Forelimb muscle (tissue), 1 donor: ENCODE data around the gene NOTCH1. TPM values are rescaled to one million over a fixed set of nuclear protein-coding genes. Genes with fewer than 3 reads are reported as not detected.

Source experiments
- DNase-seq: peaks from one replicate; pipeline ENCODE4 v3.0.0-alpha.2; 2013; ENCODE audit warnings: low read depth
- polyA plus RNA-seq: library from polyadenylated mRNA; unstranded; fragments of 120-200 nt; gene quantifications from one replicate; pipeline ENCODE4 v1.2.1, GENCODE V29; 2013; ENCODE audit not compliant: insufficient read length

NOTCH1 gene
- polyA plus RNA-seq, 1 donor, result 24.8 TPM

GRCh38 chr9:136531904-136532798, 13.7 kb downstream of the NOTCH1 start:
- no peak for DNase-seq

- no peak for DNase-seq
Measured at GRCh38 chr9:136531186-136531903, 14.5 kb downstream of the NOTCH1 start.

- DNase-seq, result no peak
Measured at GRCh38 chr9:136530461-136531089, 15.3 kb downstream of the NOTCH1 start.

- no peak for DNase-seq
Measured at GRCh38 chr9:136529516-136530460, 16.1 kb downstream of the NOTCH1 start.

GRCh38 chr9:136528716-136529341, 17.0 kb downstream of the NOTCH1 start:
- no peak for DNase-seq

GRCh38 chr9:136527721-136528710, 17.8 kb downstream of the NOTCH1 start:
- no peak for DNase-seq

GRCh38 chr9:136527131-136527530, 18.7 kb downstream of the NOTCH1 start:
- no peak for DNase-seq

GRCh38 chr9:136526625-136527066, 19.2 kb downstream of the NOTCH1 start:
- DNase-seq, result no peak

GRCh38 chr9:136525841-136526499, 19.9 kb downstream of the NOTCH1 start:
- no peak for DNase-seq

GRCh38 chr9:136525207-136525606, 20.6 kb downstream of the NOTCH1 start:
- no peak for DNase-seq

GRCh38 chr9:136522314-136523237, 23.3 kb downstream of the NOTCH1 start:
- no peak for DNase-seq

- DNase-seq, result no peak
Measured at GRCh38 chr9:136521537-136521936, 24.3 kb downstream of the NOTCH1 start.

GRCh38 chr9:136520053-136520540, 25.8 kb downstream of the NOTCH1 start:
- DNase-seq, result no peak

GRCh38 chr9:136519263-136520052, 26.4 kb downstream of the NOTCH1 start:
- DNase-seq, result no peak

- no peak for DNase-seq
Measured at GRCh38 chr9:136518623-136519022, 27.2 kb downstream of the NOTCH1 start.

- DNase-seq, result no peak
Measured at GRCh38 chr9:136517950-136518349, 27.9 kb downstream of the NOTCH1 start.
